ENCODE measurements around the gene TRIML1. TPM values are rescaled to one million over a fixed set of nuclear protein-coding genes. Genes with fewer than 3 reads are reported as not detected.

TRIML1 gene
- total RNA-seq, 1 experiment from 2014 or later = not detected

GRCh38 chr4:188147776-188148175 is 8.5 kb downstream of the TRIML1 start:
- Histone ChIP-seq H3K27ac (ENCODE audit: low read length) (no peak overlapping the region), H3K36me3 (ENCODE audit: control insufficient read depth, insufficient read depth, low read length) (no peaks in the 10 kb centered on the region), H3K4me3 (ENCODE audit: low read depth in 2 of 2, low read length in 2 of 2) (no peak overlapping the region), H3K9me3 (ENCODE audit: control insufficient read depth, insufficient read depth, low read depth, low read length) (no peaks in the 10 kb centered on the region), H3K27me3 (ENCODE audit: control insufficient read depth, insufficient read depth, low read length) (no peaks in the 10 kb centered on the region), H3K4me1 (ENCODE audit: control insufficient read depth, insufficient read depth, low read length) (no peaks in the 10 kb centered on the region)
- intact Hi-C loops (cut with micrococcal nuclease; ENCODE audit: unreplicated experiment) = no loop called here
- DNase-seq (ENCODE audit: low read depth, low spot score) (no peak), ATAC-seq (no peak)
- ChIA-PET CTCF (no interaction called here), POLR2A (no interaction called here)
- in situ Hi-C loops (cut with HindIII; ENCODE audit: low pct_unique_long_range_greater_than_20kb, low sequenced_read_pairs) = no loop called here
- no TSS peak for BruUV-seq (replicated peaks)
- TF ChIP-seq CTCF (IDR thresholded peaks at IDR 0.05) (no peak), REST (IDR thresholded peaks at IDR 0.05; ENCODE audit: insufficient read depth in 1 of 2, low read depth in 2 of 2, low read length in 1 of 2) (no peak), POLR2AphosphoS5 (IDR thresholded peaks at IDR 0.05; ENCODE audit: low read depth, low read length) (no peak), TCF7L2 (IDR thresholded peaks at IDR 0.05; ENCODE audit: low read depth, low read length) (no peak), SIN3A (IDR thresholded peaks at IDR 0.05; ENCODE audit: borderline replicate concordance, insufficient read depth, low read depth, low read length) (no peak)

GRCh38 chr4:188154668-188155405 is 15.6 kb downstream of the TRIML1 start:
- no peak for ATAC-seq

More at GRCh38 chr4:188154668-188155405, 15.6 kb downstream of the TRIML1 start:
- no TSS peak for BruUV-seq (replicated peaks)
- POLR2A ChIA-PET = no interaction called here
- Histone ChIP-seq H3K36me3 (ENCODE audit: control insufficient read depth, insufficient read depth, low read length) (no peaks in the 10 kb centered on the region), H3K27me3 (ENCODE audit: control insufficient read depth, insufficient read depth, low read length) (no peaks in the 10 kb centered on the region), H3K9me3 (ENCODE audit: control insufficient read depth, insufficient read depth, low read depth, low read length) (no peaks in the 10 kb centered on the region), H3K27ac (ENCODE audit: low read length) (no peak overlapping the region), H3K4me1 (ENCODE audit: control insufficient read depth, insufficient read depth, low read length) (no peaks in the 10 kb centered on the region), H3K4me3 (ENCODE audit: low read depth in 2 of 2, low read length in 2 of 2) (no peak overlapping the region)
- in situ Hi-C loops (cut with HindIII; ENCODE audit: low pct_unique_long_range_greater_than_20kb, low sequenced_read_pairs) = no loop called here
- TF ChIP-seq POLR2AphosphoS5 (IDR thresholded peaks at IDR 0.05; ENCODE audit: low read depth, low read length) = no peak
- TF ChIP-seq REST (IDR thresholded peaks at IDR 0.05; ENCODE audit: insufficient read depth in 1 of 2, low read depth in 2 of 2, low read length in 1 of 2) = no peak
- TF ChIP-seq CTCF (IDR thresholded peaks at IDR 0.05) = no peak
- no peak for TF ChIP-seq TCF7L2 (IDR thresholded peaks at IDR 0.05; ENCODE audit: low read depth, low read length)
- no peak for TF ChIP-seq SIN3A (IDR thresholded peaks at IDR 0.05; ENCODE audit: borderline replicate concordance, insufficient read depth, low read depth, low read length)
- intact Hi-C loops (cut with micrococcal nuclease; ENCODE audit: unreplicated experiment) = no loop called here
- DNase-seq (ENCODE audit: low read depth, low spot score) = no peak
- CTCF ChIA-PET = no interaction called here
